LNCAP (cell line): ENCODE data around the gene AGPAT1.

ENCODE experiments used
- TF ChIP-seq, protein P1 (sequence below): fragments of 450-650 bp; IDR thresholded peaks from 2 replicates; pipeline ENCODE4 v1.5.1; 2017; ENCODE audit warnings: mild to moderate bottlenecking

AGPAT1 gene

DNA sequence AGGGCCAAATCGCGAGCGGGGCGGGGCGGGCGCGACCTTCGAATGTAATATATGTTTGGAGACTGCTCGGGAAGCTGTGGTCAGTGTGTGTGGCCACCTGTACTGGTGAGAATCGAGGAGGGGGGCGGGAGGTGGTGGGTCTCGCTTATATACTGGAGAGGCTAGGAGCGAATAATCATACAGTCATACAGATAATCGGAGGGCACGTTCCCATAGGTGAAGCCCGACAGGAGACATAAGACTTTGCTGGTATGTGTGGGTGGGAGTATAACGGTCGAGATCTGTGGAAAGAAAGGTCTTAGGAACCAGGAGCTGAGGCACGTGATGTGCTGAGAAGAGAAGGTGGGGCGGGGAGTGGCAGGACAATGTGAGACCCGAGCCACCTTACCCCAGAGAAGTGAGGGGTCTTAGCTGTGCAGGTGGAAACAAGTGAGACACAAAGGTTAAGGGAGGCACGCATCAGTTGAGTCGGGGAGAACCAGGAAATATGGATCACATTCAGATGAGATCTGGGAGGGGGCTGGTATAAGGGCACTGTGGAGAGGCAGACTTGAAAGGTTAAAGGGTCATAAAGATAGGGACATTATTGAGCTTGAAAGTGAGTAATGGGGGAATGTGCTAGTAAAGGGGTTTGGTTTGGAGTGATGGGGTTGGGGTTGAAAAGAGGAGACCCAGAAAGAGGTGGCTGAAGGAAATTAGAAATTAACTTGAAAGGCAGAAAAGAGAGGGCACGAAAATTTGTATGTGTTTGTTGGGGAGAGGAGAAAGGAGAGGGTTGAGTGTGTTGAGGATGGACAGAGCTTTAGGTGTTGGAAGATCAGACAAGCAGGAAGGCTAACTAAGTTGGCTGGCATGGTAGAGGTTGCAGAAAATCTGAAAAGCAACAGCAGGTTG is 2.9 kb upstream of the AGPAT1 start:
- TF ChIP-seq, protein P1, sequence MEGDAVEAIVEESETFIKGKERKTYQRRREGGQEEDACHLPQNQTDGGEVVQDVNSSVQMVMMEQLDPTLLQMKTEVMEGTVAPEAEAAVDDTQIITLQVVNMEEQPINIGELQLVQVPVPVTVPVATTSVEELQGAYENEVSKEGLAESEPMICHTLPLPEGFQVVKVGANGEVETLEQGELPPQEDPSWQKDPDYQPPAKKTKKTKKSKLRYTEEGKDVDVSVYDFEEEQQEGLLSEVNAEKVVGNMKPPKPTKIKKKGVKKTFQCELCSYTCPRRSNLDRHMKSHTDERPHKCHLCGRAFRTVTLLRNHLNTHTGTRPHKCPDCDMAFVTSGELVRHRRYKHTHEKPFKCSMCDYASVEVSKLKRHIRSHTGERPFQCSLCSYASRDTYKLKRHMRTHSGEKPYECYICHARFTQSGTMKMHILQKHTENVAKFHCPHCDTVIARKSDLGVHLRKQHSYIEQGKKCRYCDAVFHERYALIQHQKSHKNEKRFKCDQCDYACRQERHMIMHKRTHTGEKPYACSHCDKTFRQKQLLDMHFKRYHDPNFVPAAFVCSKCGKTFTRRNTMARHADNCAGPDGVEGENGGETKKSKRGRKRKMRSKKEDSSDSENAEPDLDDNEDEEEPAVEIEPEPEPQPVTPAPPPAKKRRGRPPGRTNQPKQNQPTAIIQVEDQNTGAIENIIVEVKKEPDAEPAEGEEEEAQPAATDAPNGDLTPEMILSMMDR: no peak

DNA sequence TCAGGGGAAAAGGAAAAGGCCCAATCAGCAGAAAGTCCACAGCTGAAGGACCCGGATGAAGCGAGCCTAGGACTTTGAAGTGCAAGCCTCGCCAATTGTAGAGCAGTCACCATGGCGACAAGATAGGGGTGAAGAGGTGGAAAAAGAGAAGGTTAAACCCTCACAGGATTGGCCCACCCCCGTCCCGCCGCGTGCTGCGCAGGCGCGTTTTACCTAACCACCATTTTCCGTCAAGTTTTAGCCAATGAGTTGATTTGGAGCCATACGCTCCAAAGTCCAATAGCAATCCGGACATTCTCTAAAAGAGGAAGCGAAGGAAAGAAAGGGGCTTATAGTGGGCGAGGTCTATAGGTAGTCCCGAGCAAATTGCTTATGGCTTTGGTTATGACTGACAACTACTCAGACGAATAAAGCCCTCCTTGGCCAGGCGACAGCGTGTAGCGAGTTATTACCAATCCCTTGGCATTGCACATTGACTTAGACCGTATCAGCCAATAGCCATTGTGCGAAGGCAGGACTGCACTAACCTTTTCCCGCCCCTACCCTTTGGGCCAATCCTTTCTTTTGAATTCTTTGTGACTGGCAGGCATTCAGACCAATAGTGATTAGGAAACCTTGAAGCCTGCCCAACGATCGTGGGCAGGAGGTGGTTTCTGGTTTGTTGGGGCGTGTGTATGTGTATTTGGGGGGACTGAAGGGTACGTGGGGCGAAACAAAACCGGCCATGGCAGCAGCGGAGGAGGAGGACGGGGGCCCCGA is 2.1 kb upstream of the AGPAT1 start, which contains the start of gene RNF5:
Gene RNF5 (plus strand): TSS at position 618 of the 759 bp plus-strand sequence. CDS start 107 bp downstream, at position 725.
- TF ChIP-seq, protein P1: no peak

DNA sequence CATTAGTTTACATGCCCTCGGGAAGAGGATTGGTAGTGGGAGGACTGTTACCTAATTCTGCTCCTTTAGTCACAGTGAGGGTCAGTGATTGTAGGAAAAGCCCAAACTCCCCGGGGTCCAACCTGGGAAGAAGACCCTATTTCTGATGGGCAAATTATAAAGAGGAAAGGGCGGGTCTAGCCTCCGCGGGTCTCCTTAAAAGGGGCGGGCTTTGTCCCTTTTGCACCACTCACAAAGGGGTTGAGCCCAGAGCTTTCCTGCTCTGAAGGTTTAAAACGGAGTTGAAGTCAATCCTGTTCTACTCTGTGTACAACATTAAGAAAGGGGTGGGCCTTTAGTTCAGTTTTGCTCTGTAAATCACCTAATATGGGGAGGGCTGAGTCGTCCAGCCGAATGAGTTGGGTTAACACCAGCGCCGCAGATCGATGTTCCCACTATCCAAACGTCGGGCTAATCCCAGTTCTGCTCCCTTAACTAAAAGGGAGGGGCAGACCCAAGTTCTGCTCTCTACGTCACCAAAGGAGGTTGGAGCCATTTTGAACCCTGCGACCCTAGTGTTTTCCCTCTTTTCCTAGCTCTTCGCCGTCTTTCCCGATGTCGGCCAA is 1.4 kb upstream of the AGPAT1 start:
- TF ChIP-seq, protein P1: no peak

DNA sequence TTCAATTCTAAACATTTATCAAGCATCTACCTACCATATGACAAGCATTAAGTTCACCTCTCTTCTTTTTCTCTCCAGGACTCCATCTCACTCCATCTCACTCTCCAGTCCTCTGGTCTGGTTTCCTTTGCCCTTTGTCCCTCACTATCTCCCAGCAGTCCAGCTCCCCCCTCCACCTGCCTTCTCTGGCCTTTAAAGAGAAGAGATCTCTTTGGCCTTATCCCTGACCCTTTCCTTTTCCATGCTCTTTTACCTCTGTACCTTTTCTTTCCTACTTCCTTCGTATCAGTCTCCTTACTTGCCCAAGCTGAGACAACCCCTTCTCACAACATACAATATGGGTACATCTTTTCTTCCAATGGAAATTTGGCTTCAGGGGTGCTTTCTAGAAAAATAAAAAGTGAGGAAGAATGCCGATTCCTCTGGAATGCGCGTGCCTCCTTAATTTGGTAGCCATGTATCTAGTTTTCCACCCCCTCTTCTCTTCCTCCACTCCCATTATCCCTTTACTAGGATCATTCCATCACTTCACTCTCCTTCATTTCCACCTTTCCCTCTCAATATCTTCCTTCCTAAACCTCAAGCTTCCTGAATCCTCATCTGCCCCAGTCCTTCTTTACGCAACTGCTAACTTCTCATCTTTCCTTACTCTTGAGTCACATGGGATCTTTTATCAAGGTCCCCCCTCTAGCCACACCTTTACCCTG is 745 bp upstream of the AGPAT1 start:
- TF ChIP-seq, protein P1: no peak

DNA sequence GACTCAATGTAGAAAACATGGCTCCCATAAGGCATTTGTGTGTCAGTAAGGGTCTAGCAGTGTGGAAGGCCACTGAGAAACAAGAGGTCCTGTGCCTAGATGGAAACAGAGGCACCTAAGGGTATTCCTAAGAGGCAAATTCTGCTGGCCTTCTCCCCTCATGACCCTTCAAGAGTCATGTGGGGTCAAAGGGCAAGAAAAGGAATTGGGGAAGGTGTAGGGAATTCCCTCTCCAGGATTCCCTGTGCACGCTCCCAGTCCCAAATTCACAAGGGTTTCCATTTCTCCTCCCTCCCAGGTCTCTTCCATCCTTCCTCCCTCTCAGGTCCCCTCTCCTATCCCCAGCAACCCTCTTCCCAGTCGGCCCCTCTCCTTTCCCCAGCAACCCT is 568 bp downstream of the AGPAT1 start:
- TF ChIP-seq, protein P1: no peak

DNA sequence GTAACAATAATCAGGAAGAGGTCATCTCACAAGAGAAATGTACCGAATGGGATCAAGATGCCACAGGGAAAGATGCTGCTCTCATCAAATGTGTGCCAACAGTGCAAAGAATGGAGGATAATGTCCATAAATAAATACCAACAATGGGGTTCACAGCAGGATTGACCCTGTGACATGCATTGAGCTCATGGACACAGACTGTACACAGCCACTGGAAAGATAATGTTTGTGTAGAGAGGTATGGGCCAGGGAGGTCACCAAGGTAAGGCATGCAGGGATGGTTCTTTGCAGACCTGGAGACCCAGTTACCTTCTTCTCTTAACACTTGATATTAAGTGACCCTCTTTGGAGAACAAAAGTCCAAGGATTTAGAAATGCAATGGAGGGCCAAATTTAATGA is 1.5 kb downstream of the AGPAT1 start:
- TF ChIP-seq, protein P1: no peak
